GM13977 (cell line): ENCODE data around the gene TTN.
"Not testable (repeated sequence)": the region's sequence is repeated elsewhere in the genome, so short reads cannot be mapped to it uniquely, and the experiment has no call there.

Source experiments
- DNase-seq: peaks from one replicate; pipeline ENCODE4 v3.0.0; 2012; ENCODE audit warnings: low spot score
- CTCF ChIP-seq: IDR thresholded peaks from 2 replicates; pipeline ENCODE4 v1.5.1; 2012; ENCODE audit warnings: mild to moderate bottlenecking, control low read depth; ENCODE audit not compliant: insufficient read depth; ENCODE audit errors: extremely low read depth, missing control alignments
- in situ Hi-C: fragments of 300-500 bp; cut with MboI; formaldehyde crosslinking; loops from one replicate; pipeline ENCODE4 v1.12.0; 2022; ENCODE audit warnings: low sequenced_read_pairs, low pct_unique_long_range_greater_than_20kb, mixed read lengths, inconsistent platforms; ENCODE audit not compliant: unreplicated experiment

Gene TTN

DNA sequence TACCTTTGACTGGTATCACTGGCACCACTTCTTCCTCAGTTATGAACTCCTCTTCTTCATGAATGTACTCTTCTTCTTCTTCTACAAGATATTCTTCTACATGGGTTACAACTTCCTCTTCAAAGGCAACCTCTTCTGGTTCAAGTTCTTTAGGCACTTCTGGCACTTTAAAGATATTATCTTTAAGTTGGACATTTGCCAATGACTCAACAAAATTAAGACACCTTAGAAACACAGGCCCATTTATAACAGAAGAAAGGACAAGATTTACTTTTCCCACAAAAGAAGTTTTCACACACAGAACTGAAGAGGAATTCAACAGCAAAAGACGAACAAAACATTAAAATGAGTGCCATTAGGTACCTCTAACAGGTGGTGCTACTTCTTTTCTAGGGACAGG, 127.3 kb downstream of the TTN start:
- no peak for TF ChIP-seq CTCF
- no peak for DNase-seq
- in situ Hi-C loops, result no loop called here

DNA sequence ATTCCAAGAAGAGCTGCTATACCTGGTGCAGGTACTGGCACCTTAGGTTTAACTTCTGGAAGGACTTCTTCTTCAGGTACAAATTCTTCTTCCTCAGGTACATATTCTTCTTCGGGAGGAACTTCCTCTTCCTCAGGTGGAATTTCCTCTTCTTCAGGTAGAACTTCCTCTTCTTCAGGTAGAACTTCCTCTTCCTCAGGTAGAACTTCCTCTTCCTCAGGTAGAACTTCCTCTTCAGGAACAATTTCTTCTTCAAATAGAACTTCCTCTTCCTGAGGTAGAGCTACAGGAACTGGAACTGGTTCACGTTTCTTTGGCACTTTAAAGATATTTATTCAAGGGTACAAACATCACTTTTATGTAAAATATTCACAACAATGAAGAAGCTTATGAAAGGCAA, 129.6 kb downstream of the TTN start:
- no peak for DNase-seq

DNA sequence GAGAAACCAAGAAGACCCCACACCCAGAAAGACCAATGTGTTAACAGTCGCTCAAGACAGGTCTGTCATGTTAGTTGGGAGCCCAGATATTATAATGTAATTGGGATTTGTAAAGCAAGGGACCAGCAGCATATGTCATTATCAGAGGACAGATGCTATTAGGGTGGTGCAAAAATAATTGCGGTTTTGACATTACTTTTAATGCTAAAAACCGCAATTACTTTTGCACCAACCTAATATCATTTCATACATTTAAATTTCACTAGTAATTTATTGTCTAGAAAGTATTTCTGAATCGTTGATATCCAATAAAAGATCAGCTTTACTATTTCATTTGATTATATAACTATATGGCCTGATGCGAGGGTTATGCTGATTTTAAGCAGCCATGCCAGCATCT, 131.2 kb downstream of the TTN start:
- no peak for DNase-seq
- no peak for TF ChIP-seq CTCF
- in situ Hi-C loops, result no loop called here

More for the DNA sequence above, 129.6 kb downstream of the TTN start:
- in situ Hi-C loops, result no loop called here
- TF ChIP-seq CTCF, result no peak

DNA sequence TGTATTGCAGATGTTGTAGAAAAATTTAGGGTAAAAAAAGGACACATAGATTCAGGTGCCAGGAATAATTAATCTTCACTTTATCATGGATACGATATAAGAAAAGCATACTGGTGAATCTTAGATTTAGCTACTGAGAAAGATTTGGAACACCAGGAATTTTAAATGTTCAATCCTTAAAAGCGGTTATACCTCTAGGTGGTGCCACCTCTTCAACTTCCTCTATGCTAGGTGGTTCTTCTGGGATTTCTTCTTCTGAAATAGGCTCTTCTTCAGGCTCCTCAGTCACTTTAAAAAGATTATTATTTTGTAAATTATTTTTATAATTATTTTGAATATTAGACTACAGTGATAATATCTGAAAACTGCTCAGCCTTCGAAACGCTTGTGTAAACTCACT, 133.1 kb downstream of the TTN start:
- no peak for TF ChIP-seq CTCF
- in situ Hi-C loops, result no loop called here
- no peak for DNase-seq

DNA sequence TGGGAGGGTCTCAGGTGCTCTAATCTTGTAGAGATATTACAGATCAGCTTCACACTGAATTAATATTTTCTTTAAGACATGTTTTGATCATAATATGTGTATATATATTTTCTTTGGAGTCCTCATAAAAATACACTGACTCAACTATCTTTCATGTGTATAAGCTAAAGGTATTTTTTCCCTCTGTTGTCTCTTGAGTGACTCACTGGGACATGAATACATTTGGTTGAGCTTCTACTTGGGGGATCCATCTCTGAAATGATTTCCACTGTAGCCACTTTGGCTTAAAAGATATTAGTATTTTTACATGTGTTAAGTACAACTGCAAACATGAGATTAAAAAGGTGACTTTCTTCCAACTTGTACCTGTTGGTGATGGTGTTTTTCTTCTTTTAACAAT, 140.8 kb downstream of the TTN start:
- DNase-seq, result no peak
- TF ChIP-seq CTCF, result no peak
- in situ Hi-C loops, result no loop called here

GRCh38 chr2:178658480-178658879, 148.7 kb downstream of the TTN start:
- not testable (repeated sequence) for DNase-seq

DNA sequence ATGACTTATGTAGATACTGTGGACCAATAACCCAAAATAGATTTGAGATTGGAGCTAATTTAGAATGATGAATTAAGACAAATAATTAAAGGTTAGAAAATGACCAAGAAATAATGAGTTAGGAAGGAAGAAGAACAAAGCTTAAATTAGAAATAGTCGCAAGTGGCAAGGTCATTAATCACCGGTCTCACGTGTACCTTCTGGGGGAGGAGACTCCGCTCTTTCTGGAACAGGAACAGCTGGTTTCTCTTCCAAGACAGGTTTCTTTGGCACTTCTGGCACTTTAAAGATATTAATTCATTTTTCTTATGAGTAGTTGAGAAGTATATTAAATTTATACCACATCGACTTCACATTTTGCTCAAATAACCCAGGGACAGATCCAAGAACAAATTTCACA, 156.7 kb downstream of the TTN start:
- in situ Hi-C loops, result no loop called here
- DNase-seq, result no peak

More at GRCh38 chr2:178658480-178658879, 148.7 kb downstream of the TTN start:
- in situ Hi-C loops, result not testable (repeated sequence)

More for the DNA sequence above, 156.7 kb downstream of the TTN start:
- TF ChIP-seq CTCF, result no peak
